Stimulated activated CD8-positive, alpha-beta memory T cell treated with anti-CD3 and anti-CD28 coated beads, Interleukin-7, amount 100 ng/mL, for 4 hours (primary cell): ENCODE measurements around the gene PNMA6E.

Source experiments
- DNase-seq, 2 donors: peaks; one replicate each; pipeline ENCODE4 v3.0.0-alpha.2; 2020; ENCODE audit warnings: low read depth in 2 of 2

Gene PNMA6E

GRCh38 chrX:153435845-153436244 is 34.7 kb upstream of the PNMA6E start:
- DNase-seq = no peak

- DNase-seq = no peak
These were observed 33.7 kb upstream of the PNMA6E start for GRCh38 chrX:153434801-153435200.

- no peak for DNase-seq
These were observed 32.7 kb upstream of the PNMA6E start for GRCh38 chrX:153433781-153434285.

- no peak for DNase-seq
These were observed 32.1 kb upstream of the PNMA6E start for GRCh38 chrX:153433161-153433680.

- no peak for DNase-seq
These were observed 29.6 kb upstream of the PNMA6E start for GRCh38 chrX:153430796-153431195.

- no peak for DNase-seq
These were observed 25.1 kb upstream of the PNMA6E start for GRCh38 chrX:153426204-153426603.

GRCh38 chrX:153423652-153424051 is 22.5 kb upstream of the PNMA6E start:
- no peak for DNase-seq

- no peak for DNase-seq
These were observed 20.7 kb upstream of the PNMA6E start for GRCh38 chrX:153421856-153422255.

- DNase-seq = no peak
These were observed 19.9 kb upstream of the PNMA6E start for GRCh38 chrX:153420851-153421599.

- no peak for DNase-seq
These were observed 16.5 kb upstream of the PNMA6E start for GRCh38 chrX:153417637-153418036.

GRCh38 chrX:153416781-153417450 is 15.8 kb upstream of the PNMA6E start:
- no peak for DNase-seq

- no peak for DNase-seq
These were observed 13.8 kb upstream of the PNMA6E start for GRCh38 chrX:153414856-153415510.

GRCh38 chrX:153413731-153414130 is 12.6 kb upstream of the PNMA6E start:
- no peak for DNase-seq

- no peak for DNase-seq
These were observed 11.9 kb upstream of the PNMA6E start for GRCh38 chrX:153412746-153413720.

- DNase-seq = no peak
These were observed 10.9 kb upstream of the PNMA6E start for GRCh38 chrX:153411988-153412574.

- peak in 1 of 2 donors; percentile 30 for DNase-seq
These were observed 10.3 kb upstream of the PNMA6E start, which contains the start of gene ZFP92 for GRCh38 chrX:153411255-153411987. Gene ZFP92, plus strand, starts transcription at chrX:153411472. Its CDS starts 6,851 bp downstream, at chrX:153418323.

- no peak for DNase-seq
These were observed 9.7 kb upstream of the PNMA6E start for GRCh38 chrX:153410888-153411254.

- no peak for DNase-seq
These were observed 9.2 kb upstream of the PNMA6E start for GRCh38 chrX:153410373-153410772.

- DNase-seq = no peak
These were observed 8.4 kb upstream of the PNMA6E start for GRCh38 chrX:153409414-153410101.
